T-helper 17 cell (primary cell): ENCODE measurements around the gene AIP. TPM values are rescaled to one million over a fixed set of nuclear protein-coding genes. Genes with fewer than 3 reads are reported as not detected.

Experiments used
- ATAC-seq: fragments of 150-1000 bp; cut with Tn5 transposase; 2 replicates; pipeline ENCODE4 v1.10.0; 2021; ENCODE audit warnings: mild to moderate bottlenecking, moderate library complexity
- DNase-seq, 3 donors: peaks; one replicate each; pipeline versions ENCODE4 v3.0.0 to v3.0.0-alpha.2; 2020 to 2021
- H3K9me3 ChIP-seq: one replicate; pipeline ENCODE4 v1.7.0; 2013; ENCODE audit warnings: low read length, mild to moderate bottlenecking; ENCODE audit not compliant: control insufficient read depth, poor library complexity, severe bottlenecking
- H3K27ac Mint-ChIP-seq: one replicate; pipeline ENCODE4 v1.8.0; 2022; ENCODE audit warnings: mild to moderate bottlenecking, moderate library complexity, mixed read lengths
- H3K27me3 Mint-ChIP-seq: one replicate; pipeline ENCODE4 v1.8.0; 2022; ENCODE audit warnings: mixed read lengths
- H3K36me3 Mint-ChIP-seq: one replicate; pipeline ENCODE4 v1.8.0; 2022; ENCODE audit warnings: low read depth, mixed read lengths
- H3K4me1 Mint-ChIP-seq: one replicate; pipeline ENCODE4 v1.8.0; 2022; ENCODE audit warnings: mild to moderate bottlenecking, mixed read lengths
- H3K4me3 Mint-ChIP-seq: one replicate; pipeline ENCODE4 v1.8.0; 2022; ENCODE audit warnings: mild to moderate bottlenecking, moderate library complexity, mixed read lengths
- total RNA-seq, 4 donors: library from RNA in 2 of 4; stranded (reverse) in 2 of 4; gene quantifications; one replicate each; pipeline ENCODE4 v1.2.3 and lab custom pipeline; 2022 to 2026

Gene AIP
- total RNA-seq, 2 donors from 2014 or later, result 98.3 to 109 TPM

DNA sequence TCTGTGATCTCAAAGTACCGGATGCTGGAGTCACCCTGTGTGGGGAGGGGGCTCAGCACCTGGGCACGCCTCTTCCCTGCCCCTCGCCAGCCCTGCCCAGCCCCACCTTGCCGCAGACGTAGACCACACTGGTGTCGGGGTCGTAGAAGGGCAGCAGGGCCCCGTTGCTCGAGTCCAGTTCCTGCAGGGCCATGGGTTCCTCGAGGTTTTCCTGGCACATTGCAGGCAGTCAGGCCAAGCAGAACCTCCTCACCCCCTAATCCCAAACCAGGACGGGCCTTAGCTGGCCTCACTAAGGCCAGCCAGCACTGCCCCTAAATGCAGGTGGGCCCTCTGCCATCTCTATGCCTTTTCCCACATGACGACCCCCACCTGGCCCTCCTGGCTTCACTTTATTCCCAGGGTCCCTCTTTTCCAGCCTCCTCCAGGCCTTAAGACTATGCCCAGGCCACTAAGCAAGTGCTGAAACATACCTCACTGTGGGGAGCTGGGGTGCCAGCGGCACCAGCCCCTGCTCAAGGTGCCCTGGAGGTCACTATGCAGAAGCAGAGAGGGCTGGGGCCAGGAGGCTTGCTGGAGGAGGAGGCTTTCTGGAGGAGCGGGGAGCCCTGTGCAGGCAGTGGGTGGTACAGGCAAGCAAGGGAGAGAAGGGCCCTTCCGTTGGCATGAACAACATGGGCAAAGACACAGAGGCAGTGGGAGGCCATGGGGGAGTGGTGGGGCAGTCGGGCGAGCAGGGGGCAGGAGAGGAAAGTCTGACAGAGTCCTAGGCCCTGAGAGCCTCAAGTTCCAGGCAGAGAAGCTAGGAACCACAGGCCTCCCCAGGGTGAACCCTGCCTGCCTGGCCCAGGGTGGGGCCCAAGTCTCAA, 42.4 kb upstream of the AIP start:
- H3K9me3 ChIP-seq, result no peaks in the 10 kb centered on the region
- Mint-ChIP-seq H3K4me1 (peaks cover 60% of the 10 kb centered on the region), H3K27me3 (no peaks in the 10 kb centered on the region), H3K36me3 (no peaks in the 10 kb centered on the region), H3K27ac (peak overlapping the region; percentile 97), H3K4me3 (peak overlapping the region; percentile 97)
- no peak for ATAC-seq
- no peak for DNase-seq

DNA sequence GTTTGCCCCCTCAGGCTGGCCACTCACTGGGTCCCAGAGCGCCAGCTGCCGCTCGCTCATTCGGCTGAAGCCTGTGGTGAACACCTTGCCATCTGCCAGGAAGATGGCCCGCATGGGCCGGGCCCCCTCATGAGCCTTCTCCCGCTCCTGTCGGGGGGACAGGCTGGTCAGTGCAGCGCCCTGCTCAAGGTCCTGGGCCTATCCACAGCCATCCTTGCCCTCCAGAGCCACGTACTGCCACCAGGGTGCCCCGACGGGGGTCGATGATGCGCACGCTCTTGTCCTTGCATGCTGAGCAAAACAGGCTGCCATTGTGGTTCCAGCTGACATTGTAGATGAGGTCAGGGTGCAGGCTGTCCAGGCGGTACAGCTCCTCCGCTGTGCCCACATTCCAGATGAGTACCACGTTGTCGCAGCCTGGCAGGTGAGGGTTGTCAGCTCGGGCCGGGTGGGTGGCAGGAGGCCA, 41.7 kb upstream of the AIP start:
- DNase-seq (no peak), ATAC-seq (no peak)
- Mint-ChIP-seq H3K27ac (peak overlapping the region; percentile 97), H3K27me3 (no peaks in the 10 kb centered on the region), H3K4me3 (peak overlapping the region; percentile 97), H3K4me1 (peaks cover 62% of the 10 kb centered on the region), H3K36me3 (no peaks in the 10 kb centered on the region)
- H3K9me3 ChIP-seq, result no peaks in the 10 kb centered on the region

DNA sequence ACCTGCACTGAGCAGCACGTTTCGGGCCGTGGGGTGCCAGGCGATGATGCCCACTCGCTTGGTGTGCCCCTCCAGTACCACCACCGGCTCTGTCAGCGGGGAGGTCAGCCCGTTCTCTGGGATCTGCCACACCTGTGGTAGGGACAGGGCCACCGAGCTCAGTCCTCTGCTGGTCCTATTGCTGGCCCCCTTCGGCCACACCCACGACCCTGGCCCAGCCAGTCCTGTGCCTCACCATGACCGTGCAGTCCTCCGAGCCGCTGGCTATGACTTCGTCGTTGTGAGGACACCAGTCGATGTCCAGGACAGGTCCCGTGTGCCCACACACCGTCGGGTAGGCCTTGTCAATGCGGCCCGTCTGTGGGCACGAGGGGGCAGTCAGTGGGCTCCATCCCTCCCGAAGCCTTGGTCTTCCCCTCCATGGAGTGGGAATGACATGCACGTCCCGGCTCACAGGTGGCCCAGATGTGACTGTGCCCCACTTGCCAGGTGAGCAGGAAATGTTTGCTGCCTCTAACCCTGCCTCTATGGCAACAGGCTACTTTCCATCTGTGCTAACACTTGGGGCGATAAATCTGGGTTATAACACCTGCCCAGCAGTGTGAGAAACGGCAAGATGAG, 41.0 kb upstream of the AIP start:
- H3K9me3 ChIP-seq, result no peaks in the 10 kb centered on the region
- peaks cover 60% of the 10 kb centered on the region for H3K4me1 Mint-ChIP-seq
- H3K27me3 Mint-ChIP-seq, result no peaks in the 10 kb centered on the region
- ATAC-seq (peak; percentile 13), DNase-seq (no peak)
- peak overlapping the region; percentile 97 for H3K27ac Mint-ChIP-seq
- no peaks in the 10 kb centered on the region for H3K36me3 Mint-ChIP-seq
- H3K4me3 Mint-ChIP-seq, result peak overlapping the region; percentile 61

DNA sequence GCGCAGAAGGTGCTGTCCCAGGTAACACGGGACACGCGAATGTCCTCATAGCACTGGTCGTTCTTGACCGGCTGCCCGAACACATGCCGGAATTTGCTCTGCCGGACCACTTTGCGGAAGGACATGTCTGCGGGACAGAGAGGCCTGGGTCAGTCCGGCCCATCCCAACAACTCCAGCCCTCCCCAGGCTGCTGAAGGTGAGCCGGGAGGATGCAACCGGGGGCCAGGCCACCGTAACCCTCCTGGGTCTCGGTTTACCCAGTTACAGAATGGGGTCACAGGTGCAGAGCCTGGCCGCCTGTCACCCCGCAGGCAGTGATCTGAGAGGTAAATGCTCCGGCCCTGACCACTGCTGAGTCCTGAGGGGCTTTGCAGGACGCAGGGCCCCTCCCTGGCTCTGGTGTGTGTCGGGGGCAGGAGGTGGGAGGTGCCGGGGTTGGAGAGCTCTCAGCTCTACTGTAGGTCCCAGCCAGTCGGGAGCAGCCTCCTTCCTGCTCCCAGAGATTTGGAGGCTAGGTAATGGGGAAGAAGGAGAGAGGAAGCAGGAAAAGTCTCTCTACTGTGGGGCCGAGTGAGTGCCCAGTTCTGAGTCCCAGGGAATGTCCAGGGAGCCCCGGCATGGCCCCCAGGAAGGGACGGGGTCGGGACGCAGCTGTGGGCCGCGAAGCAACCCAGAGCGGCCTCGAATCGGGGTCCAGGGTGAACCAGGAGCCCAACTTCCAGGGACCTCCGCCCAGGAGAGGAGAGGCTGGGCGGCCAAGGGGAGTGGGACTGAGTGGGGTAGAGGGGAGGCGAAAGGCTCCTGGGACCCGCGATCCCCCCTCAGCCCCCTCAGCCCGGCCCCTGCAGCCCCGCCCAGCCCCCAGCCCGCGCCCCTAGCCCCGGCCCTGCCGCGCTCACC, 40.1 kb upstream of the AIP start:
- H3K9me3 ChIP-seq, result no peaks in the 10 kb centered on the region
- DNase-seq (no peak), ATAC-seq (no peak)
- Mint-ChIP-seq H3K27me3 (no peaks in the 10 kb centered on the region), H3K36me3 (no peaks in the 10 kb centered on the region), H3K4me1 (peaks cover 61% of the 10 kb centered on the region), H3K27ac (peak overlapping the region; percentile 97), H3K4me3 (peak overlapping the region; percentile 61)

DNA sequence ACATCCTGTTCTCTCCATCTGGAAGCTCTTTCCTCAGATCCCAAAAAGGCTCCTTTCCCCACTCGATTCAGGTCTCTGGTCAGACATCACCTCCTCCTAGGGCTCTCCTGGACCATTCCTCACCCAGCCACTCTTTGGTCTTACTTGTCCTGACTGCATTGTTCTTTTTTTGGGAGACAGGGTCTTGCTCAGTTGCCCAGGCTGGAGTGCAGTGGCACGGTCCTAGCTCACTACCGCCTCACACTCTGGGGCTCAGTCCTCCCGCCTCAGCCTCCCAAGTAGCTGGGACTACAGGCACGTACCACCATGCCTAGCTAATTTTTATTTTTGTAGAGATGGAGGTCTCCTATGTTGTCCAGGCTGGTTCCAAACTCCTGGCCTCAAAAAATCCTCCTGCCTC, 37.3 kb upstream of the AIP start:
- no peaks in the 10 kb centered on the region for H3K9me3 ChIP-seq
- H3K27ac Mint-ChIP-seq, result peak overlapping the region; percentile 97
- ATAC-seq, result no peak
- H3K36me3 Mint-ChIP-seq, result no peaks in the 10 kb centered on the region
- peak overlapping the region; percentile 84 for H3K4me3 Mint-ChIP-seq
- no peaks in the 10 kb centered on the region for H3K27me3 Mint-ChIP-seq
- peaks cover 51% of the 10 kb centered on the region for H3K4me1 Mint-ChIP-seq
- no peak for DNase-seq

DNA sequence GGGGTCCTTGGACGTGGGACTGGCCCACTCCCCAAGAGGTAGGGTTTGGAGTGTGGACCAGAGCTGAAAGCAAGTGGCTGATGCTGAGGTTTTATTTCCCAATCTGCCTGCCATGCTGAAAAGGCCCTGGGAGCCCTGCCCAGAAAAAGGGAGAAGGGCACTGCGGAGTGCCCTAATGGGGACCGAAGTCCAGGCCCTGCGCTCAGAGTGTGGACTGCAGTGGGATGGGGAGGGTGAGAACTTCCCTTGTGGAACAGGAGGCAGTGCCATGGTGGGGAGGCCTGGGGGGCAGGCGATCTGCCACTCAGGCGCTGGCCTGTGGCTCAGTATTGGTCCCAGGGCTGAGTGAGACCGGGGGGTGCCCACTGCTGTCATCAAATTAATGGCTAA, 34.6 kb upstream of the AIP start:
- ATAC-seq (no peak), DNase-seq (no peak)
- H3K9me3 ChIP-seq, result no peaks in the 10 kb centered on the region
- Mint-ChIP-seq H3K27me3 (no peaks in the 10 kb centered on the region), H3K4me1 (peaks cover 42% of the 10 kb centered on the region), H3K36me3 (no peaks in the 10 kb centered on the region), H3K4me3 (peak overlapping the region; percentile 57), H3K27ac (peak overlapping the region; percentile 97)

DNA sequence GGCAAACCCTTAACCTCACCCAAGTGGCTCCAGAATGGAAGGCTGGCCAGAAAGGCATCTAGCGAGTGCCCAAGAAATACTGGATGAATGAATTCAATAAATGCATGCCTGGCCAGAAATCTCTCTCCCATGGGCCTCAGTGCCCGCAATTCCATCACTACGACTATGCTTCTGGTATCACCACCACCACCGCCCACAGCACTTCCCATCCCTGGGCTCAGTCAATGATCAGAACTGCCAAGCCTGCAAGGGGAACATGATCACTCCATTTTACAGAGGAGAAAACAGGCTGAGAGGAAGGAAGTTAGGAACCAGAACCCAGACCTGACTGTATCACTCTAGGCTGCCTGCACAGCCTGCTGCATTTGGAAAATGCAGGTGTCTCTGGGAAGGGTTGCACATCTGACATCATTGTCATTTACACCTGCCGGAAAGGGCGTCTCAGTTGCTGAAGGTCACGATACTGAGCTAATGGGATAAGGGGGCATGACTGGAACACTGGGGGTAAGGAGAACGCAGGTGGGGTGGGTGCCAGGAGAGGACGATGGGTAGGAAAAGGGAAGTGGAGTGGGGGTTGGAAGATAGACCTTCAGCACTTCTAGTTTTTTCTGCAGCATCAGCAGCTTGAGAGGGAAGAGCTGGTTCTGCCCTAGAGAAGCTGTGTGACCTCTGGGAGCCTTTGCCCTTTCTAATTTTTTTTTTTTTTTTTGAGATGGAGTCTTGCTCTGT, 33.5 kb upstream of the AIP start:
- DNase-seq, result no peak
- H3K36me3 Mint-ChIP-seq, result no peaks in the 10 kb centered on the region
- no peak for ATAC-seq
- H3K4me3 Mint-ChIP-seq, result peak overlapping the region; percentile 39
- no peaks in the 10 kb centered on the region for H3K27me3 Mint-ChIP-seq
- no peaks in the 10 kb centered on the region for H3K9me3 ChIP-seq
- peak overlapping the region; percentile 68 for H3K27ac Mint-ChIP-seq
- H3K4me1 Mint-ChIP-seq, result peaks cover 39% of the 10 kb centered on the region

DNA sequence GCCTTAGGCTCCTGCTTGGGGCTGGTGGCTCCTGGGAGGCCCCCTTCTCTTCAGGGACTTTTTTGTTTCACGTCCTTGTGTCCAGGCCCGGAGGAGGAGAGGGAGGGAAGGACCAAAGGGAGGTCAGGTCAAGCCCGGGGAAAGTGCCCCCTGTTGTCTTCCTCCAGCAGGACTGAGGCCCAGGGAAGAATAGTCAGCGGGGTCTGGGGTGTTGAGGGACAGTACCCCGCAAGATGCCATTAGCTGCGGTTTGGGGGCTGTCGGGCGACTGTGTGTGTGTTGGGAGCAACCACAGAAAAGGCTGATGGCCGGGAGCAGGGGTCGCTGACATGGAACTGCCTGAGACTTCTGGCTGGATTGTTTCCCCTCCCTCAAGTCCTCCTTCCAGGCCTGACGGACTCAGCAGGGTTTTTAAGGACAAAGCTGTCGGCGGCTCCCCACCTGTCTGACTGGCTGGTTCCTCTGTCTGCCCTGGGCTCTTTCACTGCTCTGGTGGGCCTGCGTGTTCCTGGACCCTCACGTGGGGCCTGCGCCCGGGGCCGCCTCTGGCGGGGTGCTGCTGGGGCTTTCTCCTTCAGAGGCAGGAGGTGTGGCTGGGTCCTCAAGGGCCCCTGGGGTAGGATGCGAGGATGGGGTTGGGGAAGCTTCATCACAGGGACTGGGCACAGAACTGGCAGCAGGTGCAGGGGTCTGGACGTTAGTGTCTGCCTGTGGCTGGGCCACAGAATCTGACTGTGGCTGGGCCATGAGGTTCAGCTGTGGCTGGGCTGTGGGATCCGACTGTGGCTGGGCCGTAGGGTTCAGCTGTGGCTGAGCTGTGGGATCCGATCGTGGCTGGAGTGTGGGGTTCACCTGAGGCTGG, 31.8 kb upstream of the AIP start:
- peaks cover 24% of the 10 kb centered on the region for H3K4me1 Mint-ChIP-seq
- DNase-seq, result no peak
- H3K4me3 Mint-ChIP-seq, result no peak overlapping the region
- H3K27ac Mint-ChIP-seq, result peak overlapping the region; percentile 43
- no peaks in the 10 kb centered on the region for H3K27me3 Mint-ChIP-seq
- no peaks in the 10 kb centered on the region for H3K9me3 ChIP-seq
- H3K36me3 Mint-ChIP-seq, result no peaks in the 10 kb centered on the region
- no peak for ATAC-seq

DNA sequence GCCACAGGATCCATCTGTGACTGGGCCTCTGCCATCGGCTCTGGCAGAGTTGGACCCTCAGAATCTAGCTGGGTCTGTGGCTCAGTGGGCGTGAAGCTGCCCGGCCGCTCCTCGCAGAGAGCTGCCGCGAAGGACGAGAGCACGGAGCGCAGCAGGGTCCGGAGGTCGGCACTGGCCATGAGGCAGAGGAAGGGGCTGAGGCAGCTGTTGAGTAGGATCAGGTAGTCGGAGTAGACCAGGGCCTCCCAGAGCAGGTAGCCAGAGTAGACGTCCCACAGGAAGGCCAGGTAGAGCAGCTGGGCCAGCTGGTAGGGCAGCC, 31.2 kb upstream of the AIP start:
- H3K4me1 Mint-ChIP-seq, result peaks cover 19% of the 10 kb centered on the region
- ATAC-seq (no peak), DNase-seq (no peak)
- no peaks in the 10 kb centered on the region for H3K9me3 ChIP-seq
- no peaks in the 10 kb centered on the region for H3K27me3 Mint-ChIP-seq
- no peak overlapping the region for H3K4me3 Mint-ChIP-seq
- peak overlapping the region; percentile 43 for H3K27ac Mint-ChIP-seq
- H3K36me3 Mint-ChIP-seq, result no peaks in the 10 kb centered on the region

DNA sequence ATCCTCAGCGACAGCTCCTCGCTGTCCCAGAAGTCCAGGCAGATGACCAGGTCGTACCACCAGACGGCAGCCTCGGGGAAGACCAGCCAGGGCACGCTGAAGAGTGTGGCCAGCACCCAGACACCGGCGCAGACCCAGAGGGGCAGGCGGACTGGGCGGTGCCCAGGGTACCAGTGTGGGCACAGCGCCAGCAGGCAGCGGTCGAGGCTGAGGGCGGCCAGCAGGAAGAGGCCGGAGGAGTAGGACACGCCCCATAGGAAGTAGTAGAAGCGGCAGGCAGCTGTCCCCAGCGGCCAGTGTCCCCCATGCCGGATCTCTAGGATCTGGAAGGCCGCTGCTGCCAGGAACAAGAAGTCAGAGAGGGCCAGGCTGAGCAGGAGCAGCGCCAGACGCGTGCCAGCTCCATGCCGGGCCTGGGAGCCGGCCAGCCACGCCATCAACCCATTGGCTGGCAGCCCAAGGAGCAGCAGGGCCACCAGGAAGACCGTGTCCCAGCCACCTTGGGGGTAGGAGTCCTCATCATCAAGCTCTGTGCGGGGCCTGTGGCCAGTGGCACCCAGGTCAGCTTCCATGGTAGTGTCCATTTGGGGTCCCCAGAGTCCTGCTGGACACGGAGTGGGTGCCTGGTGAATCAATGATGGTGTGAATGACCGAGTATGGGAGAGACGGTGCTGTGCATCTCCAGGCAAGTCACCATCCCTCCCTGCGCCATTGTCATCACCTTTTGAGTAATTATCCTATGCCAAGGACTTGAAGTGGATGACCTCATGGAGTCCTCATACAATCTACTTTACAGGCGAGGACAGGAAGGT, 30.5 kb upstream of the AIP start, which contains the start of gene GPR152:
GPR152 (minus strand) TSS at position 589 of the 812 bp plus-strand sequence; CDS start at position 584, 5 bp downstream.
- ATAC-seq (no peak), DNase-seq (no peak)
- H3K9me3 ChIP-seq, result no peaks in the 10 kb centered on the region
- Mint-ChIP-seq H3K27ac (peak within 1 kb of the TSS; percentile 43), H3K4me1 (peaks cover 19% of the 10 kb centered on the region), H3K4me3 (no peak within 1 kb of the TSS), H3K36me3 (no peaks in the 10 kb centered on the region), H3K27me3 (no peaks in the 10 kb centered on the region)

DNA sequence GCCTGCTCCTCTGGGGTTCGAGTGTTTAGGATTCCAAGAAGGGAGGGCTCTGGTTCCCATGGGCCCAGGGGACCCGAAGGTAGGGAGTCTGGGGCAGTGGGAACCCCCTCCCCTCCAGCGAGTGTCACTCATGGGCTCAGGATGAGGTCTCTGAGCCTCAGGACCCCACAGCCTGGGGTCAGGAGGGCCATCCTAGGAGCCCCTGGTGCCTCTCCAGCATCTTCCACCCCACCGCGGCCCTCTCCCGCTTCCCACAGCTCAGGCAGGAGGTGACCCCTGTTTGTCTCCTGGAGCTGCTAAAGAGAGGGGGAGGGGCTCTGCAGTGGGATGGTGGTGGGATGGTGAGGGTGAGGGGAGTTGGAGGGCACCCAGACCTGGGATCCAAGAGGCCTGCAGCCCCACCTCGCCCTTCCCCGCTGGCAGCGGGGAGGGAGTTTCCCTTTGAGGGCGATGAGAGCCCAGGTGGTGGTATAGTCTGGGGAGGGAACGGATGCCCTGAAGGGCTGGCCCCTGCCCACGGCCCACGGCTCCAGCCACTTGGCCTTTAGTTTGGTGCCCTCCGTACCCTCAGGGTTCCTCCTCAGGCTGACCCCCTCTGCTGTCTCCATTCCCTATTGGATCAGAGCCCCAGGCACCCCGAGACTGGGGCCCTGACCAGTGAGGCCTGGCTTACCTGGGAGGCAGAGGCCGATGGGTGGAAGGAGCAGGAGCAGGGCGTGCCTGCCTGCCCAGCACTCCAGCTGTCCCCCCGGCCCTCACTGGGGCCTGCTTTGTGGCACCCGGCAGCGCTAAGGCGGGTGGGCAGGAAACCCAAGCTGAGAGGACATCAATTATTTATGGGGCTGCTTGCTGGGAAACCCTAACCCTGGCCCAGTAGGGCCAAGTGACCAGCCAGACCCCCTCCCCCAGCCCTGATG, 28.8 kb upstream of the AIP start:
- Mint-ChIP-seq H3K4me3 (no peak overlapping the region), H3K36me3 (no peaks in the 10 kb centered on the region), H3K4me1 (peaks cover 13% of the 10 kb centered on the region), H3K27me3 (no peaks in the 10 kb centered on the region), H3K27ac (no peak overlapping the region)
- H3K9me3 ChIP-seq, result no peaks in the 10 kb centered on the region
- ATAC-seq, result no peak
- DNase-seq, result no peak
